ENCODE results near the gene RASGRF1.

RASGRF1 gene

DNA sequence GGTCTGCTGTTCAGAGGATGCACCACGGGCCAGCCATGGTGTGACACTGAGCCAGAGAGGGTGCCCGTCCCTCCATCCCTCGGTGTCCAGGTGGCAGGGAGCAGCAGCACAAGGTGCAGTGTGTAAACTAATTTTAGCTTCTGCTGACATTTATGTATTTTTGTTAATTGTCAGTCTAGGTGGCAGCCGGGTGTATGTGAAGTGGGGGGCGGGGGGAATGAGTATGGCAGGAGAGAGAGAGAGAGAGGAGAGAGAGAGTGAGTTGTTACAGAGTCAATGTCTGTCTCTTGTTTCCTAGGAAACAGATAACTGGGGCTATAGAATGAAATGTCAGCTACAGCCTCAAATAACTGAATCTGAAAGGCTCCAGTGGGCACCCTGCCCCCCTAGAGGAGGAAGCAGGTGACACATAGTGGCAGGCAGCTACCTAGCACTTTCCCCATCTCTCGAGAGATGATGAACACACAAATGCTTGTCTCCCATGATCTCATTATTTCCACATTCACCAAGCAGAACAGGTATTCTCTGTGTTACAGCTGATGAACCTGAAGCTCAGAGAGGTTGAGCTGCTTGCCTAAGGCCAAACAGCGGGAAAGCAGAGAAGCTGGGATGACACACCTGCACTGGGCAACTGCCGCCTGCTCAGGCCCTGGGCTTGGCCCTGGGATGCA lies 24.7 kb downstream of the RASGRF1 start:
- DNase-seq = no peak

DNA sequence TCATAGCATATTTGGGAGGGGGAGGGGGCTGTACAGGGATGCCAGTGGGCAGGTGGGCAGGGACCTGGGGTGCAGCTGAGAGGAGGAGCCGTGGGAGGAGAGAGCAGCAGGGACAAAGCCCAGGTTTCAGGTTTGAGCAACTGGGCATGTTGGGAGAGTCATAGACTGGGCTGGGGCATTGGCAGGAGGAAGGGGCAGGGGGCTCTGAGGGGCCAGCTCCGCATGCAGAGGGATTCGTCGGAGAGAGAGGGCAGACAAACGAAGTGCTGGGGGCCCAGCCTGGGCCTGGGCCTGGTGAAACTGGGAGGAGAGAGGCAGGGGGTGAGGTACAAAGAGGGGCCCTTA lies 25.2 kb downstream of the RASGRF1 start:
- DNase-seq = no peak

DNA sequence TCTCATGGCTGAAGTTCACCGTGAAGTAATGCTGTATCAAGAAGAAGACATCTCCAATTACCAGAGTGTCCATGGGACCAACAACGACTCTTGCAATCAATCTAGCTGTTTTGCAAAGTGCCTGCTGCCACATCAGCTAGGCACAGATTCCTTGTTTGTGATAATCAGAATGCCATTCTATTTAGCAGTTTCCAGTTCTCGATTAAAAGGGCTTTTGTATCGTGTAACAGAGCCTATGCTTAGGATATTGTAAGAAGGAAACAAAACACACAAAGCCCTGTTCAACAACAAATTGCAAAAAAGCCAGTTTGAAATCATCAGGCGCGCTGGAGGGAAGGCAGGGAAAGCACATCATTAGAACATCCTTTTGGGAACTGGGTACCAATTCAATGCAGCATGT lies 26.1 kb downstream of the RASGRF1 start:
- no peak for DNase-seq

DNA sequence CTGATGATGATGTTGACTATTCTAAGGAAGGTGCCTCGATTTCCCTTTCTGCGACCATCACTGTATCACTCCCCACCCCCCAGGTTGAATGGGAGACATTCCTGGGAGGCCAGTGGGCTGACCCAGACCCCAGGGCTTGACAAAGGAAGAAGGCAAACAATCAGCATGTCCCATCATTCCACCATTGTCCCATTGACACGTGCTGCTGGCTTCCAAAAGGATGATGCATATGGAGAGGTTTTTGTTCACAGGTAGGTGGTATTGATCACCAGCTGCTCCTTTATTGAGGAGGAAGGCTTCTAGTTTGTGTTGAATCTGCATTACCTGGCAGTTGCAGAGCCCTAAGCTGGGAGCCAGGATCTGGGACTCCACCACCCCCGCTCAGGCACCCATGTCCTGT lies 30.4 kb downstream of the RASGRF1 start:
- DNase-seq = no peak

DNA sequence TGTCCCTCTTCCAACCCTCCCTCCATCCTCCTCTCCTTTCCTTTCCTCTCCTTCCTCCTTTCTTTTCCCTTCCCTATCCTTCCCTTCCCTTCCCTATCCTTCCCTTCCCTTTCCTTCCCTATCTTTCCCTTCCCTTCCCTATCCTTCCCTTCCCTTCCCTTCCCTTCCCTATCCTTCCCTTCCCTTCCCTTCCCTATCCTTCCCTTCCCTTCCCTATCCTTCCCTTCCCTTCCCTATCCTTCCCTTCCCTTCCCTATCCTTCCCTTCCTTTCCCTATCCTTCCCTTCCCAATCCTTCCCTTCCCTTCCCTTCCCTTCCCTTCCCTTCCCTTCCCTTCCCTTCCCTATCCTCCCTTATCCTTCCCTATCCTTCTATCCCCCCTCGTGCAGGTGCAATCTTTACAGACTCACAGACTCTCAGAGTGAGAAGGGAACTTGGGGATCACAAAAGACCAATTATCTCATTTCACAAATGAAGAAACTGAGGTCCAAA lies 31.5 kb downstream of the RASGRF1 start:
- no peak for DNase-seq

DNA sequence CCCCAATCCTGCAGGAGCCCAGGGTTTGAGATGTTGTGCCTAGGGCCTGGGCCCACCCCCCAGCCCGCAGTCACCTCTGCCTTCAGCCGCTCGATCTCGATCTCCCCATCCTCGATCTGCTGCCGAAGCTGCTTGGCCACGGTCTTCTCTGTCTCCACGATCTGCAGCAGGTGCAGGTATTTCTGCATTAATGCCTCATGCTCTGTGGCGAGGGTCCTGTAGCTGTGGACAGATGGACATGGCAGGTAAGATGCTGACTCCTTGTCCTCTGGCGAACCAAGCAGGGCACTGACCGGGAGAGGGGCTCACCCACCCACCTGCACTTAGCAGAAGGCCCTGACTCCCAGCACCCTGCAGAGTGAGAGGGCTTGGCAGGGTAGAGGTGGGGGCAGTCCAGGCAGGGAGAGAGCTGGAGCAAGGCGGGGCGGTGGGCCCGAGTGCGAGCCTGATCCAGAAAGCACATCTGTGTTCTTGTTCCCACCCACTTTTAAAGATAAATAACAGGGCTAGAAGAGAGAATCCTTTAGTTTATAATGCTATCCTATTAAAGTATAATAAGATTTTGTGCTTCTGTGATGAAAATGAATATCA lies 32.2 kb downstream of the RASGRF1 start:
- no peak for DNase-seq

DNA sequence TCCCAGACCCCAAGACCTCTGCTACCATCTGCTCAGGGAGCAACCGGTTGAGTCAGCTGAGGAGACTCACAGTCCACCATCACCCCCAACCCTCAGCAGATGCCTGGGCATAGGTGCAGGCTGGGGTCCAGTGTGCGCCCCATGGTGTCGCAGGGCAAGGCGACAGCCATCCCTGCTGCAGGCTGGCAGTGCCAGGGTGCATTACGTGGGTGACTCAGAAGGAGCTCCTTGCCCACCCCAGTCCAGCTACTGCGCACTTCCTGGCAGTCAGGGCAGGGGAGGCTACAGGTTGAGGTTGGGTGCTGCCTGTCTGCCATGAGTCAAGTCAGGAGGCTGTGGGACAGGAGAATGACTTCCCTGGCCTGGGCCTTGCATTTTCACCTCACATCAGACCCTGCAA lies 33.5 kb downstream of the RASGRF1 start:
- DNase-seq = no peak

DNA sequence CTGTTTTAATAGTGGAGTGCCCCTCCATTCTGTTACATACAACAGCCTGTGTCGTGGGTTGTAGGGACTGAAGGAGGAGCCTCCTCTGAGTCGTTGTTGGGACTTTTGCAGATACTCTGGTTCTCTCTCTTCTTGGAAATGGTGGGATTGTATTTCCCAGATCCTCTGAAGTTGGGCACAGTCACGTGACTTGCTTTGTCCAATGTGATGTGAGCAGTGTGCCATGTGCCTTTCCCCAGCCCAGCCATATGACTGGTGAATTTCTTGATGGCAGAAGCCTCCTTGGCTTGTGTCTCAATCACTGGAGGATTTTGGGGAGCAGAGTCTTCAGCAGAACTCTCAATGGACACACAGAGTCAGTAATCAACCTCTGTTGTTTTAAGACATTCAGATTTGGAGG lies 36.2 kb downstream of the RASGRF1 start:
- DNase-seq = no peak

DNA sequence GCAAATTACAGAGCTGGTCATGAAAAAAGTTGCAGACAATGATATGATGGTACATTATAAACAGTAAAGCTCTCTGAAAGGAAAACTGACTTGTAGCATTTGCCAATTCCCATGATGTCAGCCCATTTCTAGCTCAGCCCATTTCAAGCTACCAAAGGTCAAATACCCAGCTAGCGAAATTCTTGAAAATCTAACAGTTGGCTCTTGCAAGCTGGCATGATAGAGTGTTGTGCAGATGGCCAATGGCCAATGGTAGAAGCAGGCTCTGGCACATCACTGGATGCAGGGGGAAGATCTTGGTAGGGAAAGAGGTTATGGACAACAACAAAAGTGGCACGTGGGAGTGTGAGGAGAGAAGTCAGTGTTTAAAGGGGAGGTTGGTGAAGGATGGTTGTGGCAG lies 36.7 kb downstream of the RASGRF1 start:
- DNase-seq = no peak

DNA sequence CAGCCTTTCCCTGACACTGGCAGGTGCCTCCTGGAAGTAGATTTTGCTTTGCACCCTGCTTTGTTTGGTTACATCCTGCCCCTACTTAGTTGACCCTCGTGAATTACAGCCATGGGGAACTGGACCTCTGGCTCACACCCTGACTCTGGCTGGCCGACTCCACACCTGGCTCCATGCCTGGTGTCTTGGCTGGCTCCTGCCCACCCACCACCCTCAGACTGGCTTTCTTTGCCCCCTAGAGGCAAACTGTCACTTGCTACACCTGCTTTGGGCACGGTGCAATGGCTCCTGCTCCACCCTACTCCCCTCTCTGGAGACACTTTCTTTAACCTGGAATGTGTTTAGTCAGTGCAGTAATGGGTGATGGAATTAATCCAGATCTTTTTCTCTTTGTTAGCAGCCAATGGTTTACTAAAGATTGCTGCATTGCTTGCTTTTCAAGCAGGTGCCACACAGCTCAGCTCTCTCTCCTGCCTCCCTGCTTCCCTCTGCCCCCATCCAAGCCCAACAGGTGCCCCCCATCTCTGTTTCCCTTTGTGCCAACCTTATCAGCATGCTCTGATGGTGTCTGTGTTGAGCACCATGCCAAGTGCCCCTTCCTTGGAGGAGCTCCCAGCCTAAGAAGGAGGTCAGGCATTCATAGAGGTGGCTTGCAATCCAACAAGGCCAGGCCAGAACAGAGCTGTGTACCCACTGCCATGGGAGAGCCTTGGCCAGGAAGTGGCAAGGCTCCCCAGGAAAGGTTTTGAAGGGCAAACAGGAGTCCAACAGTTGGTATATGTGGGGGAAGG lies 38.4 kb downstream of the RASGRF1 start:
- no peak for DNase-seq

DNA sequence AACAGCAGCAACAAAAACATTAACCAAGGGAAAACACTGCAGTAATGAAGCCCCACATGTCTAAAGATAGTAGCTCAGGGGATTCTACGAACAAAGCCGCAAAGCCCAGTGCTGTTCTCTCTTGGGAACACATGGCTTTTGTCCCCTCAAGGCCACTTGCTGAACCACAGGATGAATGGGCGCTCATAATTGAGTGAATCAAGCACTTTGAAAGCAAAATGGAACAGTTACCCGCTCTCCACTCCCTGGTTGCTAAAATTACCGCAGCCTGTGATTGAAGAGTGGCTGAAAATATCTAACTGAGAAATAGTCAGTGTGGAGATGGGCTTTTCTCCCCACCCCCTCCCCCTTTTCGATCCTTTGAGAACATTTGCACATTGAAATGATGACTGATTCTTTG lies 39.6 kb downstream of the RASGRF1 start:
- no peak for DNase-seq

DNA sequence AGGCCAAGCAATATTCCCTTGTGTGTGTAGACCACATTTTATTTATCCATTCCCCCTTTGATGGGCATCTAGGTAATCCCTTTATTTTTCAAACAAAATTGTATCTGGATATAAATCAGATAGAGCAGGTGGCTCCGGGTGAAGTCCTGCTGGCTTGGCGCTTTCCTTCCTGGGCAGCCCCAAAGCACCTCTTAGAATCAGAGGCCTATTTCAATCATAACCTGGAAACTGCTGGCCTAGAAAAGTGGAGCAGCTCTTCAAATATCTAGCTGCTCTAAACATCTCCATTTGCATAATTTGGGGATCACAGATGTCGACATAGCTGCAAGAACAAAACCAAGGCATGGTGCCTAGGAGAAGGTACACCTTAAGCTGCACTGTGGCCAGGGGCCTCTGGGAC lies 40.2 kb downstream of the RASGRF1 start:
- DNase-seq = no peak

DNA sequence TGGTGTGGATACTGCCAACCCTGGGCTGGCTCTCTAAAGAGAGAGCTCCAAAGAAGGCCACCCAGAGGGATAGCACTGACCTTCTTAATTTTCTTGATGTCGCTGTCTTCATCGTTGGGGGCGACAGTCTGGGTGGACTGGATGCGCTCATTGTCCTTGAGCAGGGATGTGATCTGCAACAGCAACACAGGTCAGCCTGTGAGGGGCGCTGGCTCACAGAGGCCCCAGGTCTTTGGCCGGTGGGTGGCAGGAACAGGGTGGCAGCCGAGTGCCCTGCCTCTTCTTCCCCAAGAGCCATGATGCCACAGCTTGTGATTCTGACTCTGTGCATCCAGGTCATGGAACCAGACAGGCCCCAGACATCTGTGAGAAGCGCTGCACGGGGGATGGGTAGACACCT lies 41.2 kb downstream of the RASGRF1 start:
- no peak for DNase-seq

DNA sequence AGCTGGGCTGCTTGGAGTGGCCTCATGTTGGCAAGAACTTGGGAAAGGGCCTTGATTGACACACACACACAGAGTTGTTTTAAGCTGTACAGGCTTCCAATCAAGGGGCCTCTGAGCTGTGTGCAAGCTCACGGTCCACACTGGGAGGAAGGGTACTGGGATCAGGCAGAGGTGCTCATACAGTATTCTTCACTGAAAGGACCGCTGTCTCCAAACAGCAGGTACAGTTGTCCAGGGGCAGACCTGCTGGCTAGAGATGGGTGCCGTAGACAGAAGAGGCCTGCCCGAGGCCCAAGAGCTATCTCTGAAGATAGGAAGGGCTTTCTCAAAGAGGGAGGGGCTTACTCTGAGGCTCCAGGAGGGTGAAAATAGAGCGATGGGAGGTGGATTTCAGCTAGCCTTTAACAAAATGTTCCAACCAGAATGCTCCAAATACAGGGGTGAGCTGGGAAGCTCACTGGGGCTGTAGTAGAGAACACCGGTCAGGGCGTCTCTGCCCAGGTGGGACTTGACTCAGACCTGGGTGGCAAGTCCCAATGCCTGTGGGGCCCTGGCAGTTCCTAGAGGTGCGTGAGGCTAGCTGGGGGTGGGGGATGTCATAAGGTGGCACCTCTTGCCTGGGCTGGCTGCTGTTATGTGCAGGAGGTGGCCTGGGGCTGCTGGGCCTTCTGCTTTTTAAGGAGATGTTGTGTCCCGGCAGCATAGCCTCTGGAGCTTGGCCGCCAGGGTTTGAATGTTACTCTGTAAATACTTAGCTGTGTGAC lies 42.7 kb downstream of the RASGRF1 start:
- no peak for DNase-seq

DNA sequence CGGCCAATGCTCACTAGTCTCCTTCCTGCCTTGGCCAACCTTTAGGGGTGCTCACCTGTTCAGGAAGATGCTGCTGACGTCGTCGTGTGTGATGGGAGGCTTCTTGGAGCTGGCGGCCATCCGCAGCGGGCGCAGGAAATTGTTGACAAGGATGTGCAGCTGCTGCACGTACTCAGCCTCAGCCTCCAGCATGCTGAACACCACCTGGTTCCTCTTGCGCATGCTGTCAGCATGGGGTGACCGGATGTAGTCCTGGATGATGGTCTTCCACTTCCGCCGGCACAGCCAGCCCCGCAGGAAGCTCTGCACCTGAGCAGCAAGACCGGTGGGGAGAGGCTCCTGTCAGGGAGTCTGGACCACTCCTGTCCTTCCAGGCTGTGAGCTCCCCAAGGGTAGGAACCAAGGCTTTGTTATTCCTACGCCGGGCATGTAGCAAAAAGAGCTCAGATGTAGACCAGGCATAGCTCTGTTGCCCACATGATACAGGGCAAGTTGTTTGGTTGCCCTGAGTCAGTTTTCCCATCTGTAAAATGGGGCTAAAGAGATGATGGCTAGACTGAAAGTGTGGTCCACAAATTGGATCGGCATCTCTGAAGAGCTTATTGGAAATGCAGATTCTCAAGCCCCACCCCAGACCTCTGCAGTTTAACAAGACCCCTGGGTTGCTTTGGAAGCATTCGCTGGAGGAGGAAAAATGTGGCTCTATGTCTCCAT lies 43.7 kb downstream of the RASGRF1 start:
- no peak for DNase-seq

DNA sequence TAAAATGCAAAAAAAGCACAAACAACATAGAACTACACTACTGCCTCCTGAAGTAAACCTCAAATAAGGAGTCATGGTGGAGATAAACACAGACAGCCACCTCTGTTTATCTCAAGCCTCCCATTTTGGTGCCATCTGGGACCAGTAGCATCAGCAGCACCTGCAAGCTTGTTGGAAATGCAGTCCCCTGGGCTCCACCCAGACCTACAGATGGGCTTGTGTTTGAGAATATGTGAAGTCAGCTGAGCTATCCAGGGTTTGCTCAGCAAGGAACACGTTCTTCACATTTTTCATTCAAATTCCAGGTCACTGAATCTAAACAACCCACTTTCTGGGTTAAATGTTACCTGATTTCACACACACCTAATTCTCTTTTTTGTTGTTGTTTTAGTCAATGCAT lies 45.5 kb downstream of the RASGRF1 start:
- DNase-seq = no peak

DNA sequence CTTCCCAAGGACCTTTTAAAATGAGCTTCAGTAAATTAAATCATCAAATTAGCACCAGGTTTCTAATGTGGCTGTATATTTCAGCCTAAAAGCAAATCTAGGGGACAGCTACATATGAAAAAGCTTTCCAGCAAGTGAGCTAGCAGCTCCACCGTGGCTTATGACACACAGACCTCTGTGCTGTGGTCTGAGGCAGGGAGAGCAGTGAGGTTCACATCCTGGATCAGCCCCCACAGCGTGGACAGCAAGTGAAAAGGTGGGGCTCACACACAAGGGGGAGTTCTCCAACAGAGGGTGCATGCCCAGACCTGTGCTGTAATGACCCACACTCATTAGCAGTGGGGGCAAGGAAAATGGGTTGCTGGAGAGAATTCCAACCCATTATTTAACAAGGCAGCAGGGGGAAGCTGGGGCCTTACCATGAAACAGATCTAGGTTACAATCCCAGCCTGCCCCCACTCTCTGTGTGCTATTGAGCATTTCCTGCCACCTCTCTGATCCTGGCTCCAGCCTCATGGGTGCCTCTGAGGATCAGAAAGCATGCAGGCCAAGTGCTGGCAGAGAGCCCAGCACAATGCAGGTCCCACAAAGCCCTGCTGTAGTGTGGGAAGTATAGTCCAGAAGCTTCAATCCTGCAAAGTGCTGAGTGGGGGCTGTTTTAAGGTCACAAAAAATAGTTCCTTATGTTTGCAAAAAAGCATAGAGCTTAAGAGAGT lies 48.2 kb downstream of the RASGRF1 start:
- DNase-seq = no peak

DNA sequence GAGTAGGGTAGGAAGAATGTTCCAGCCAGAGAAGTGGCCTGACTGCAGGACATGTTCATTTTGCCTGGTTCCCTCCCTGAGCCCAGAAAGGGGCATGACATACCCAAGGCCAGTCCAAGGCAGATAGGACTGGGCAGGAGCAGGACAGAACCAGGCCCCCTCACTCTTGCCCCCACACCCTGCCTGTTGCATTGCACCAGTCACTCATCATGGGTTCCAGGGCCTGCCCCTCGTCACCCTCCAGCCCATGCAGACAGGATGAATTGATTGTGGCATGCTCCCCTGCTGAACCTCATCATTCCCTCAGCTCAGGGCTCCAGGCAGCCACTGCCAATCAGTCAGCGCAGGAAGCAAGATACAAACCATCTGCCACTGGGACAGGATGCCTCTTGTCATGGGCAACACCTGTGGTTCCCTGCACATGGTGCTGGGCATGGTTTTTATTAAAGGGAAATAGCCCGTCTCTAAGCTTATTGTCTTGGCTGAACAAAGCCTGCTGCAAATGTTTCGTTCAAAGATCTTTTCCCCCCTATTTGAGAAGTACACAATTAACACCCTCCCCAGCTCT lies 48.9 kb downstream of the RASGRF1 start:
- DNase-seq = no peak

DNA sequence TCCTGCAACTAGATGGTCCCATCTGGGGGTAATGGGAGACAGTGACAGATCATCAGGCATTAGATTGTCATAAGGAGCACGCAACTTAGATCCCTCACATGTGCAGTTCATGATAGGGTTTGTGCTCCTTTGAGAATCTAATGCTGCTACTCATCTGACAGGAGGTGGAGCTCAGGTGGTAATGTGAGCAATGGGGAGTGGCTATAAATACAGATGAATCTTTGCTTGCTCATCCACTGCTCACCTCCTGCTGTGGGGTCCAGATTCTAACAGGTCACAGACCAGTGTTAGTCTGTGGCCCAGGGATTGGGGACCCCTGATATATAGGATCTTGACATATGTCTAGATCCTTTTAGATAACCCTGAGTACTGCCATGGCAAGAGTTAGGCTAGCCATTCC lies 52.7 kb downstream of the RASGRF1 start:
- no peak for DNase-seq

DNA sequence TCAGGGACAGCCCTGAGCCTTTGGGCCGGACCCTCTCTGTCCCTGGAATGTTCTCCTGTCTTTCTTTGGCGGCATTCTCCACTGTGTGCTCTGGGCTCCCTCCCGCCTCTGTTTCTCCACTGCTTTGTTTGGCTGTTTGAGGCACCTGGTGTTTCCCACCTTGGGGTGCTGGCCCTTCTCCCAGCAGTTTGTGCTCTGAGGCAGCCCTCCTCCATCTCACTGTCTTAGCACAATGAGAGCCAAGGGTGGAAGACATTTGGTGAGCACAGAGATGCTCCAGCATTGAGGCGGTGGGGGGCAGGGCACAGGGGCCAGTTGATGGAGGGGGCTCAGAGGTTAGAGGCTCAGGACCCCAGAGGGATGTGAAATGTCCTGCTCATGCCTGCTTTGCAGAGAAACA lies 54.3 kb downstream of the RASGRF1 start:
- no peak for DNase-seq

DNA sequence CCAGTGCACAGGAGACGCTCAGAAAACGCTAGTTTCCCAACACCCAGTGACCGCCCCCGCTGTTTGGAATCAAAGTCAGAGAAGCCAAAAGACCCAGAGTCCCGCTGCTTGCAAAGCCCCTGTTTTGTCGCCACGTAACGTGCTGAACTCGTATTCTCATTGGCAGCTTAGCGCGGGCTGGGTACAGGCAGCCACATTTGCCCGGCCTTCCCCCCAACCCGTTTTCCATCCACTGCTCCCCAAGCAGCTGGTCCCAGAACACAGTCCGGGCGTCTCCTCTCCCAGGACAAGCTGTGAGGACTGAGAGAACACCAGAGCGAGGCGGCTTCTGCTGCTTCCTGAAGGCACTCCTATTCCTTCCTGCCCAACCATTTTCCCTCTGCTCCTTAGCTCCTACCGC lies 54.8 kb downstream of the RASGRF1 start:
- no peak for DNase-seq

DNA sequence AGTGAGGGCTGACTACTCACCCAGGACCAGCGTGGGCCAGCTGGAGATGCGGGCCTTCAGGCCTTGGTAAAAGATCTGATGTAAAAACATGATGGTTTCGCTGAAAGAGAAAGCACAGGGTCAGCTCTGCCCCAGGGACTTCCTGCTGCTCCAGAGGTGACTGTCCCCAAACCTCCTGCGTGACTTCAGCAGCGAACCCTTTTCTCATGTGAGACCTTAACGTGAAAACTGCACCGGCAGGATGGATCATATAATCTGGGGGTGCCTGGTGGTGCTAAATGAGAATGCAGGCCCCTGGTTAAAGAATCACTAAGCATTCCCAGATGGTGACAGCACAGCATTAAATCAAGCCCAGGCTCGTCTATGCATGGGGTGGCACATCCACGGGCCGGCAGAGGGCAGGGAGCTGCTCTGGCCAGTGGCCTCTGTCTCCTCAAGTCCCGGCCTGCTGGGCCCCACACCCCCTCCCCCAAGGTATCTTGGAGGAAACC lies 55.4 kb downstream of the RASGRF1 start:
- no peak for DNase-seq

Data from femur (tissue), 1 donor.